ENCODE results near the gene CEACAM1. TPM values are rescaled to one million over a fixed set of nuclear protein-coding genes. Genes with fewer than 3 reads are reported as not detected.
A peak's percentile ranks its signal among the peaks of the same experiment; 100 is the strongest.

CEACAM1 gene
- total and polyA plus RNA-seq, 2 of the 13 experiments (the other 11 are each of a cell fraction or from before 2014, with no cell fraction given), result 13.5 to 332 TPM

DNA sequence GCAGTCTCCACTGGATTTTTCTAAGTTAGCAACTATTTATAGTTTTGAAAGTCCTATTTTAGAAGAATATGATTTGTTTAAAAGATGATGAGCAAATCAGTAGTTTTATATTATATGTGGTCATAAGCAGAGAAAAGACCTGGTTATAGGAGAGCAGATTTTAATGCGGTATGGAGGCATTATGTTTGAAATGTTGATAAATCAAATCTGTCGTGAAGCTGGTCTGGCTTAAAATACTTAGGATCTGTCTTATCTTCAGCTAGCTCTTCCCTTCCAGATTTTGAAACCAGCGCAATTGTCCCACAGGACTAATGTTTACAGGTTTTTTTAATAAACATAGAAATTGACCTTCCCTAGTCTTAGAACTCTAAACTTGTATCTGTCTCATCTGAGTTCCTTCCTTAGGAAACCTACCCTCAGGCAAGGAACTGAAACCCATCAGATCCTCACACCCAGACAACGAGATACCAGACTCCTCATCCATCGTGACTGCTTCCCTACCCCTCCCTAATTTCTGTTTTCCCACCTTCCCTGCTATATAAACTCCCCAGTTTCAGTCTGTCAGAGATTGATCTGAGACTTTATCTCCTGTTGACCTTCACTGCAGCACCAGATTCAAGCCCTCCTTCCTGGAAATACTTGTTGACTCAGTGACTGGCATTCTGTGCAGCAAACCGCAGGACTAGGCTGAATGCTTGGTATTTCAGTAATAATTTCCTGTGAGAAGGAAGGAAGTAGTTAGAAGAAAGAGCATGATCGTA is 47.8 kb downstream of the CEACAM1 start (continued):
- TF ChIP-seq, protein P1, sequence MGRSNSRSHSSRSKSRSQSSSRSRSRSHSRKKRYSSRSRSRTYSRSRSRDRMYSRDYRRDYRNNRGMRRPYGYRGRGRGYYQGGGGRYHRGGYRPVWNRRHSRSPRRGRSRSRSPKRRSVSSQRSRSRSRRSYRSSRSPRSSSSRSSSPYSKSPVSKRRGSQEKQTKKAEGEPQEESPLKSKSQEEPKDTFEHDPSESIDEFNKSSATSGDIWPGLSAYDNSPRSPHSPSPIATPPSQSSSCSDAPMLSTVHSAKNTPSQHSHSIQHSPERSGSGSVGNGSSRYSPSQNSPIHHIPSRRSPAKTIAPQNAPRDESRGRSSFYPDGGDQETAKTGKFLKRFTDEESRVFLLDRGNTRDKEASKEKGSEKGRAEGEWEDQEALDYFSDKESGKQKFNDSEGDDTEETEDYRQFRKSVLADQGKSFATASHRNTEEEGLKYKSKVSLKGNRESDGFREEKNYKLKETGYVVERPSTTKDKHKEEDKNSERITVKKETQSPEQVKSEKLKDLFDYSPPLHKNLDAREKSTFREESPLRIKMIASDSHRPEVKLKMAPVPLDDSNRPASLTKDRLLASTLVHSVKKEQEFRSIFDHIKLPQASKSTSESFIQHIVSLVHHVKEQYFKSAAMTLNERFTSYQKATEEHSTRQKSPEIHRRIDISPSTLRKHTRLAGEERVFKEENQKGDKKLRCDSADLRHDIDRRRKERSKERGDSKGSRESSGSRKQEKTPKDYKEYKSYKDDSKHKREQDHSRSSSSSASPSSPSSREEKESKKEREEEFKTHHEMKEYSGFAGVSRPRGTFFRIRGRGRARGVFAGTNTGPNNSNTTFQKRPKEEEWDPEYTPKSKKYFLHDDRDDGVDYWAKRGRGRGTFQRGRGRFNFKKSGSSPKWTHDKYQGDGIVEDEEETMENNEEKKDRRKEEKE (IDR thresholded peaks at IDR 0.05), result no peak
- TF ChIP-seq ZNF75D (CRISPR knock-in tag; IDR thresholded peaks at IDR 0.05; ENCODE audit: borderline replicate concordance) (no peak), JUNB (CRISPR knock-in tag; IDR thresholded peaks at IDR 0.05; ENCODE audit: borderline replicate concordance) (peak; percentile 52; the same call in 1 of the 2 replicates), ZNF232 (CRISPR knock-in tag; IDR thresholded peaks at IDR 0.05; ENCODE audit: borderline replicate concordance) (no peak), NFKB2 (CRISPR knock-in tag; IDR thresholded peaks at IDR 0.05; ENCODE audit: borderline replicate concordance) (no peak), GMEB1 (CRISPR knock-in tag; IDR thresholded peaks at IDR 0.05; ENCODE audit: borderline replicate concordance) (no peak), FOXK1 (CRISPR knock-in tag; IDR thresholded peaks at IDR 0.05; ENCODE audit: borderline replicate concordance, low read depth) (peak; percentile 81; the same call in 1 of the 2 replicates), KDM6A (CRISPR knock-in tag; IDR thresholded peaks at IDR 0.05; ENCODE audit: low read depth) (peak; percentile 35; the same call in 1 of the 2 replicates), HNRNPK (IDR thresholded peaks at IDR 0.05; ENCODE audit: low read depth, low read length, poor library complexity, severe bottlenecking) (no peak), ZNF12 (CRISPR knock-in tag; IDR thresholded peaks at IDR 0.05) (peak; percentile 90), BCL3 (CRISPR knock-in tag; IDR thresholded peaks at IDR 0.05) (no peak)
- TF ChIP-seq, protein P2, sequence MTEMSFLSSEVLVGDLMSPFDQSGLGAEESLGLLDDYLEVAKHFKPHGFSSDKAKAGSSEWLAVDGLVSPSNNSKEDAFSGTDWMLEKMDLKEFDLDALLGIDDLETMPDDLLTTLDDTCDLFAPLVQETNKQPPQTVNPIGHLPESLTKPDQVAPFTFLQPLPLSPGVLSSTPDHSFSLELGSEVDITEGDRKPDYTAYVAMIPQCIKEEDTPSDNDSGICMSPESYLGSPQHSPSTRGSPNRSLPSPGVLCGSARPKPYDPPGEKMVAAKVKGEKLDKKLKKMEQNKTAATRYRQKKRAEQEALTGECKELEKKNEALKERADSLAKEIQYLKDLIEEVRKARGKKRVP (CRISPR knock-in tag; IDR thresholded peaks at IDR 0.05), result peak in 1 of 2 experiments; percentile 64; a peak in 1 of 4 replicates
- TF ChIP-seq, protein P3, sequence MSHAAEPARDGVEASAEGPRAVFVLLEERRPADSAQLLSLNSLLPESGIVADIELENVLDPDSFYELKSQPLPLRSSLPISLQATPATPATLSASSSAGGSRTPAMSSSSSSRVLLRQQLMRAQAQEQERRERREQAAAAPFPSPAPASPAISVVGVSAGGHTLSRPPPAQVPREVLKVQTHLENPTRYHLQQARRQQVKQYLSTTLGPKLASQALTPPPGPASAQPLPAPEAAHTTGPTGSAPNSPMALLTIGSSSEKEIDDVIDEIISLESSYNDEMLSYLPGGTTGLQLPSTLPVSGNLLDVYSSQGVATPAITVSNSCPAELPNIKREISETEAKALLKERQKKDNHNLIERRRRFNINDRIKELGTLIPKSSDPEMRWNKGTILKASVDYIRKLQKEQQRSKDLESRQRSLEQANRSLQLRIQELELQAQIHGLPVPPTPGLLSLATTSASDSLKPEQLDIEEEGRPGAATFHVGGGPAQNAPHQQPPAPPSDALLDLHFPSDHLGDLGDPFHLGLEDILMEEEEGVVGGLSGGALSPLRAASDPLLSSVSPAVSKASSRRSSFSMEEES (CRISPR knock-in tag; IDR thresholded peaks at IDR 0.05), result peak; percentile 55
- TF ChIP-seq, protein P4, sequence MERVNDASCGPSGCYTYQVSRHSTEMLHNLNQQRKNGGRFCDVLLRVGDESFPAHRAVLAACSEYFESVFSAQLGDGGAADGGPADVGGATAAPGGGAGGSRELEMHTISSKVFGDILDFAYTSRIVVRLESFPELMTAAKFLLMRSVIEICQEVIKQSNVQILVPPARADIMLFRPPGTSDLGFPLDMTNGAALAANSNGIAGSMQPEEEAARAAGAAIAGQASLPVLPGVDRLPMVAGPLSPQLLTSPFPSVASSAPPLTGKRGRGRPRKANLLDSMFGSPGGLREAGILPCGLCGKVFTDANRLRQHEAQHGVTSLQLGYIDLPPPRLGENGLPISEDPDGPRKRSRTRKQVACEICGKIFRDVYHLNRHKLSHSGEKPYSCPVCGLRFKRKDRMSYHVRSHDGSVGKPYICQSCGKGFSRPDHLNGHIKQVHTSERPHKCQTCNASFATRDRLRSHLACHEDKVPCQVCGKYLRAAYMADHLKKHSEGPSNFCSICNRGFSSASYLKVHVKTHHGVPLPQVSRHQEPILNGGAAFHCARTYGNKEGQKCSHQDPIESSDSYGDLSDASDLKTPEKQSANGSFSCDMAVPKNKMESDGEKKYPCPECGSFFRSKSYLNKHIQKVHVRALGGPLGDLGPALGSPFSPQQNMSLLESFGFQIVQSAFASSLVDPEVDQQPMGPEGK (CRISPR knock-in tag; IDR thresholded peaks at IDR 0.05), result peak; percentile 81

All from HepG2 (cell line).